Lung (tissue), 12 donors: ENCODE results near the gene PDIA6. TPM values are rescaled to one million over a fixed set of nuclear protein-coding genes. Genes with fewer than 3 reads are reported as not detected.

Experiments used
- ATAC-seq: fragments of 200-7000 bp; cut with Tn5 transposase; one replicate; pipeline ENCODE4 v1.9.1; 2020; ENCODE audit warnings: moderate number of reproducible peaks; ENCODE audit not compliant: insufficient read depth, low FRiP score
- DNase-seq, 3 donors: peaks; one replicate each; pipeline ENCODE4 v3.0.0-alpha.2; 2013 to 2017
- H3K27ac ChIP-seq, 2 donors: one replicate each; pipeline ENCODE4 v1.5.1; 2013; ENCODE audit warnings: mild to moderate bottlenecking in 2 of 2, moderate library complexity in 2 of 2, control low read depth in 1 of 2, inconsistent platforms in 1 of 2, low read depth in 1 of 2, low read length in 1 of 2
- H3K27me3 ChIP-seq, 3 donors: one replicate each; pipeline ENCODE4 v1.5.1; 2013; ENCODE audit warnings: low read length in 2 of 3; ENCODE audit not compliant: control insufficient read depth in 3 of 3, insufficient read depth in 3 of 3
- H3K36me3 ChIP-seq, 4 donors: one replicate each; pipeline ENCODE4 v1.5.1; 2013; ENCODE audit warnings: low read length in 4 of 4, mild to moderate bottlenecking in 1 of 4, moderate library complexity in 1 of 4; ENCODE audit not compliant: control insufficient read depth in 4 of 4, insufficient read depth in 4 of 4
- H3K4me1 ChIP-seq, 5 donors: one replicate each; pipeline ENCODE4 v1.5.1; 2013; ENCODE audit warnings: low read length in 5 of 5, mild to moderate bottlenecking in 2 of 5, moderate library complexity in 1 of 5; ENCODE audit not compliant: control insufficient read depth in 5 of 5, insufficient read depth in 5 of 5
- H3K4me3 ChIP-seq: one replicate; pipeline ENCODE4 v1.5.1; 2013; ENCODE audit warnings: mild to moderate bottlenecking, control low read depth, moderate library complexity
- H3K9ac ChIP-seq, 2 donors: one replicate each; pipeline ENCODE4 v1.5.1; 2013; ENCODE audit warnings: low read length in 2 of 2, control low read depth in 1 of 2; ENCODE audit not compliant: insufficient read depth in 1 of 2
- H3K9me3 ChIP-seq, 4 donors: one replicate each; pipeline ENCODE4 v1.5.1; 2013; ENCODE audit warnings: low read length in 3 of 4, mild to moderate bottlenecking in 1 of 4, moderate library complexity in 1 of 4; ENCODE audit not compliant: control insufficient read depth in 4 of 4, insufficient read depth in 3 of 4
- WGBS, 2 donors: extraction: QIAGEN DNeasy Blood & Tissue Kit; methylation state at CpG; one replicate each; pipeline ENCODE4 v1.1.7; 2013; 5-methylcytosine and 5-hydroxymethylcytosine counted together
- polyA plus RNA-seq, 2 donors: library from polyadenylated mRNA; stranded (reverse); fragments of 200-250 nt; gene quantifications; one replicate each; pipeline ENCODE4 v1.2.1, GENCODE V29; 2013
- total RNA-seq, 2 donors: library from RNA; depleted of rRNA in 1 of 2; stranded (reverse); fragments of >200 nt in 1 of 2; gene quantifications; one replicate each; pipeline ENCODE4 v1.2.1, GENCODE V29; 2014 to 2021
- TF ChIP-seq, protein P1 (sequence below): IDR thresholded peaks from 2 replicates; pipeline ENCODE4 v1.5.1; 2012; ENCODE audit warnings: mild to moderate bottlenecking; ENCODE audit errors: control extremely low read depth, extremely low read depth
- donor health status: control.
- donor health status: control.
- donor health status: Bipolar disorder and iron deficiency.
- donor health status: healthy.
- donor health status: DM: yes; HTN: yes; CAD: no.

The PDIA6 gene
- total and polyA plus RNA-seq, 4 donors: 70.1 to 341 (median 189) TPM

GRCh38 chr2:10845640-10846039 is 33.1 kb upstream of the PDIA6 start:
- TF ChIP-seq, protein P1, sequence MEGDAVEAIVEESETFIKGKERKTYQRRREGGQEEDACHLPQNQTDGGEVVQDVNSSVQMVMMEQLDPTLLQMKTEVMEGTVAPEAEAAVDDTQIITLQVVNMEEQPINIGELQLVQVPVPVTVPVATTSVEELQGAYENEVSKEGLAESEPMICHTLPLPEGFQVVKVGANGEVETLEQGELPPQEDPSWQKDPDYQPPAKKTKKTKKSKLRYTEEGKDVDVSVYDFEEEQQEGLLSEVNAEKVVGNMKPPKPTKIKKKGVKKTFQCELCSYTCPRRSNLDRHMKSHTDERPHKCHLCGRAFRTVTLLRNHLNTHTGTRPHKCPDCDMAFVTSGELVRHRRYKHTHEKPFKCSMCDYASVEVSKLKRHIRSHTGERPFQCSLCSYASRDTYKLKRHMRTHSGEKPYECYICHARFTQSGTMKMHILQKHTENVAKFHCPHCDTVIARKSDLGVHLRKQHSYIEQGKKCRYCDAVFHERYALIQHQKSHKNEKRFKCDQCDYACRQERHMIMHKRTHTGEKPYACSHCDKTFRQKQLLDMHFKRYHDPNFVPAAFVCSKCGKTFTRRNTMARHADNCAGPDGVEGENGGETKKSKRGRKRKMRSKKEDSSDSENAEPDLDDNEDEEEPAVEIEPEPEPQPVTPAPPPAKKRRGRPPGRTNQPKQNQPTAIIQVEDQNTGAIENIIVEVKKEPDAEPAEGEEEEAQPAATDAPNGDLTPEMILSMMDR: no peak
- ATAC-seq: no peak
- peaks cover 0 to 2% (median 0%) of the 10 kb centered on the region in 5 donors for H3K4me1 ChIP-seq
- H3K27ac ChIP-seq: peak overlapping the region in 1 of 2 donors; percentile 97
- no peak overlapping the region for H3K9ac ChIP-seq
- WGBS, 2 donors: 84 to 89% methylated on average over 4 of the region's 4 CpGs
- H3K9me3 ChIP-seq: peaks cover 0 to 19% (median 9%) of the 10 kb centered on the region in 4 donors
- no peaks in the 10 kb centered on the region for H3K36me3 ChIP-seq
- no peaks in the 10 kb centered on the region for H3K27me3 ChIP-seq
- H3K4me3 ChIP-seq: no peak overlapping the region
- no peak for DNase-seq

GRCh38 chr2:10844097-10844496 is 31.5 kb upstream of the PDIA6 start:
- Histone ChIP-seq H3K36me3 (no peaks in the 10 kb centered on the region), H3K9ac (no peak overlapping the region), H3K4me3 (no peak overlapping the region), H3K4me1 (peaks cover 0 to 2% (median 0%) of the 10 kb centered on the region in 5 donors), H3K27ac (peak overlapping the region in 1 of 2 donors; percentile 97), H3K9me3 (peaks cover 0 to 23% (median 10%) of the 10 kb centered on the region in 4 donors), H3K27me3 (no peaks in the 10 kb centered on the region)
- peak; percentile 72 for ATAC-seq
- TF ChIP-seq, protein P1: no peak
- DNase-seq: peak; percentile 38 to 57 (median 43)
- WGBS, 2 donors: 27 to 52% methylated on average over 12 of the region's 12 CpGs

GRCh38 chr2:10842506-10842905 is 29.9 kb upstream of the PDIA6 start:
- no peak for ATAC-seq
- peaks cover 0 to 21% (median 10%) of the 10 kb centered on the region in 4 donors for H3K9me3 ChIP-seq
- H3K27ac ChIP-seq: no peak overlapping the region
- no peak overlapping the region for H3K9ac ChIP-seq
- H3K4me1 ChIP-seq: peaks cover 0 to 2% (median 0%) of the 10 kb centered on the region in 5 donors
- no peak overlapping the region for H3K4me3 ChIP-seq
- TF ChIP-seq, protein P1: no peak
- H3K36me3 ChIP-seq: no peaks in the 10 kb centered on the region
- H3K27me3 ChIP-seq: no peaks in the 10 kb centered on the region
- 79 to 91% methylated on average over 4 of the region's 4 CpGs for WGBS, 2 donors
- no peak for DNase-seq
